ENCODE results near the gene CDKN2C.

DNA sequence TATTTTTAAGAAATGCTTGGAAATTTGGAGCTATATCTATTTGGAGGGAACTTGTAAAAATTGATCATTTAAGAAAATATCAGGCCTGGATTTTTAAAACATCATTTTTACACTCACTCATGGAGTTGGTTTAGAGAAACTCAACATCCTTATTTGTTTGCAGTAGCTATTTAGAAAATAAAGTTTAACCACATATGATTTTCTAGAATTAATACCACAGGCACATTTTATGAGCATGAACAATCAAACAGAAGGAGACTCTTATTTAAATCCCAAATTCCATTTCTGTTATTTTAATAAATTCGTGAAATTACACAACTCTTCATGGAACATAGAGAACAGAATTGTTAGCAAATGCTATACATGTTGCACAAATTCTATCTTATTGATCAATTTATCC is 3.2 kb downstream of the CDKN2C start:
- no peak for TF ChIP-seq POLR2A (IDR thresholded peaks at IDR 0.05)
- TF ChIP-seq, protein P1, sequence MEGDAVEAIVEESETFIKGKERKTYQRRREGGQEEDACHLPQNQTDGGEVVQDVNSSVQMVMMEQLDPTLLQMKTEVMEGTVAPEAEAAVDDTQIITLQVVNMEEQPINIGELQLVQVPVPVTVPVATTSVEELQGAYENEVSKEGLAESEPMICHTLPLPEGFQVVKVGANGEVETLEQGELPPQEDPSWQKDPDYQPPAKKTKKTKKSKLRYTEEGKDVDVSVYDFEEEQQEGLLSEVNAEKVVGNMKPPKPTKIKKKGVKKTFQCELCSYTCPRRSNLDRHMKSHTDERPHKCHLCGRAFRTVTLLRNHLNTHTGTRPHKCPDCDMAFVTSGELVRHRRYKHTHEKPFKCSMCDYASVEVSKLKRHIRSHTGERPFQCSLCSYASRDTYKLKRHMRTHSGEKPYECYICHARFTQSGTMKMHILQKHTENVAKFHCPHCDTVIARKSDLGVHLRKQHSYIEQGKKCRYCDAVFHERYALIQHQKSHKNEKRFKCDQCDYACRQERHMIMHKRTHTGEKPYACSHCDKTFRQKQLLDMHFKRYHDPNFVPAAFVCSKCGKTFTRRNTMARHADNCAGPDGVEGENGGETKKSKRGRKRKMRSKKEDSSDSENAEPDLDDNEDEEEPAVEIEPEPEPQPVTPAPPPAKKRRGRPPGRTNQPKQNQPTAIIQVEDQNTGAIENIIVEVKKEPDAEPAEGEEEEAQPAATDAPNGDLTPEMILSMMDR (IDR thresholded peaks at IDR 0.05) = no peak

Measured in gastroesophageal sphincter (tissue), 3 donors.